BJ (cell line): ENCODE data around the gene ZNF148. TPM values are rescaled to one million over a fixed set of nuclear protein-coding genes. Genes with fewer than 3 reads are reported as not detected.

Experiments used
- CTCF ChIA-PET: fragments of 350-600 bp; formaldehyde crosslinking; extraction: SDS; loops from one replicate; lab custom pipeline; 2021; ENCODE audit warnings: antibody characterized with exemption, inconsistent platforms; lab: Yijun Ruan, JAX
- POLR2A ChIA-PET: fragments of 300-600 bp; sonication (Branson Sonifier 250); formaldehyde crosslinking; extraction: SDS; loops from one replicate; lab custom pipeline; 2021; ENCODE audit warnings: antibody characterized with exemption; lab: Charles Lee
- DNase-seq: peaks from one replicate; pipeline ENCODE4 v3.0.0-alpha.2; 2011; ENCODE audit warnings: low read depth
- H3K27me3 ChIP-seq: 2 replicates; pipeline ENCODE4 v1.6.0; 2011; ENCODE audit warnings: low read length; ENCODE audit not compliant: control insufficient read depth, insufficient read depth
- H3K36me3 ChIP-seq: 2 replicates; pipeline ENCODE4 v1.5.1; 2011; ENCODE audit warnings: low read length; ENCODE audit not compliant: control insufficient read depth, insufficient read depth
- H3K4me3 ChIP-seq: 2 replicates; pipeline ENCODE4 v1.5.1; 2011; ENCODE audit warnings: low read depth, mild to moderate bottlenecking, control low read depth, low read length
- polyA plus RNA-seq: library from polyadenylated mRNA; depleted of rRNA; stranded (reverse); fragments of >200 nt; gene quantifications from 2 replicates; pipeline ENCODE4 v1.2.3, GENCODE V29; 2011
- TF ChIP-seq, protein P1 (sequence below): IDR thresholded peaks from 2 replicates; pipeline ENCODE4 v1.5.1; 2011; ENCODE audit warnings: low read depth, mild to moderate bottlenecking, control low read depth, inconsistent platforms, low read length, moderate library complexity; ENCODE audit not compliant: insufficient read depth

The ZNF148 gene
- polyA plus RNA-seq, 1 experiment: 18.4 TPM

- TF ChIP-seq, protein P1, sequence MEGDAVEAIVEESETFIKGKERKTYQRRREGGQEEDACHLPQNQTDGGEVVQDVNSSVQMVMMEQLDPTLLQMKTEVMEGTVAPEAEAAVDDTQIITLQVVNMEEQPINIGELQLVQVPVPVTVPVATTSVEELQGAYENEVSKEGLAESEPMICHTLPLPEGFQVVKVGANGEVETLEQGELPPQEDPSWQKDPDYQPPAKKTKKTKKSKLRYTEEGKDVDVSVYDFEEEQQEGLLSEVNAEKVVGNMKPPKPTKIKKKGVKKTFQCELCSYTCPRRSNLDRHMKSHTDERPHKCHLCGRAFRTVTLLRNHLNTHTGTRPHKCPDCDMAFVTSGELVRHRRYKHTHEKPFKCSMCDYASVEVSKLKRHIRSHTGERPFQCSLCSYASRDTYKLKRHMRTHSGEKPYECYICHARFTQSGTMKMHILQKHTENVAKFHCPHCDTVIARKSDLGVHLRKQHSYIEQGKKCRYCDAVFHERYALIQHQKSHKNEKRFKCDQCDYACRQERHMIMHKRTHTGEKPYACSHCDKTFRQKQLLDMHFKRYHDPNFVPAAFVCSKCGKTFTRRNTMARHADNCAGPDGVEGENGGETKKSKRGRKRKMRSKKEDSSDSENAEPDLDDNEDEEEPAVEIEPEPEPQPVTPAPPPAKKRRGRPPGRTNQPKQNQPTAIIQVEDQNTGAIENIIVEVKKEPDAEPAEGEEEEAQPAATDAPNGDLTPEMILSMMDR: no peak
- no peak for DNase-seq
- H3K4me3 ChIP-seq: no peak overlapping the region
- H3K27me3 ChIP-seq: no peaks in the 10 kb centered on the region
- CTCF ChIA-PET: no interaction called here
- POLR2A ChIA-PET: no interaction called here
- no peaks in the 10 kb centered on the region for H3K36me3 ChIP-seq
Observed at GRCh38 chr3:125219261-125219701, 155.8 kb downstream of the ZNF148 start.

DNA sequence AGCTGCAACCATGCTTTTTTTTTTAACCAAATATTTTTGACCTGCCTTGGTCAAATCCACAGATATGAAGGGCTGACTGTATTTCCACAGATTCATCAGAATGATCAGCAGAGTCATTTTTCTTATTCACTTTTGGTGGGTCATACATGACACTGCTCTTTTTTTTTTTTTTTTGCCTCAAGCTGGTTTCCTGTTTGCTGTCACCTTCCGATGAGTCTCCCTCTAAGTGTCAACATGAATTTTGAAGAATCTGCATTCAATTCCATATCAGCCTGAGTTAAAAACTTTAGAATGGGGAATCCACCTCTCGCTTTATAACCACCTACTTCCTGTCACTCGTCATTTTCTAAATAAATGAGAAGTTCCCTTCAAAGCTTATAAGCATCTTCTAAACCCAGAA is 160.4 kb downstream of the ZNF148 start:
- DNase-seq: no peak
- ChIA-PET POLR2A (interaction anchor here (0.7 kb wide), 1 partner anchor 100 kb away, joined by 8 read pairs; no protein-coding TSS in a partner anchor), CTCF (interaction anchor here (0.6 to 1.2 kb wide), 2 partner anchors 19 to 286 kb away, joined by 3 to 4 read pairs; no protein-coding TSS in a partner anchor)
- Histone ChIP-seq H3K4me3 (no peak overlapping the region), H3K36me3 (no peaks in the 10 kb centered on the region), H3K27me3 (no peaks in the 10 kb centered on the region)
- TF ChIP-seq, protein P1: no peak

DNA sequence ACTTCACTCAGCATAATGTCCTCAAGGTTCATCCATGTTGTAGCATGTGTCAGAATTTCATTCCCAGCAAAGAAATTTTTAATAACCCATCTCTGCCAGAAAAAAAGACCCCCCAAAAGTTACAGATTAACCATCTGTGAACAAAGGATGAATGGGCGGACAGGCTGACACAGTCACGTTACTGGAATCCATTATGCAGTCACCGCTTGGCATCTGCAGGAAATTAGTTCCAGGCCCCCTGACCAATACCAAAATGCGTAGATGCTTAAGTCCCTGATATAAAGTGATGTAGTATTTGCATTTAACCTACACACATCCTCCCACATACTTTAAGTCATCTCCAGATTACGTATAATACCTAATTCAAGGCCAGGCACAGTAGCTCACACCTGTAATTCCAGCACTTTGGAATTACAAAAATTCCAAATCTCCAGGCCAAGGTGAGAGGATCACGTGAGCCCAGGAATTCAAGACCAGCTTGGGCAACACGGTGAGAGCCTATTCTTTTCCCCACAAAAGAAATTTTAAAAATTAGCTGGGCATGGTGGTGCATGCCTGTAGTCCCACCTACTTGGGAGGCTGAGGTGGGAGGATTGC is 161.1 kb downstream of the ZNF148 start:
- TF ChIP-seq, protein P1: no peak
- ChIA-PET CTCF (interaction anchor here (0.6 to 1.2 kb wide), 2 partner anchors 18 to 285 kb away, joined by 3 to 4 read pairs; no protein-coding TSS in a partner anchor), POLR2A (no interaction called here)
- Histone ChIP-seq H3K36me3 (no peaks in the 10 kb centered on the region), H3K4me3 (no peak overlapping the region), H3K27me3 (no peaks in the 10 kb centered on the region)
- peak; percentile 62 for DNase-seq

DNA sequence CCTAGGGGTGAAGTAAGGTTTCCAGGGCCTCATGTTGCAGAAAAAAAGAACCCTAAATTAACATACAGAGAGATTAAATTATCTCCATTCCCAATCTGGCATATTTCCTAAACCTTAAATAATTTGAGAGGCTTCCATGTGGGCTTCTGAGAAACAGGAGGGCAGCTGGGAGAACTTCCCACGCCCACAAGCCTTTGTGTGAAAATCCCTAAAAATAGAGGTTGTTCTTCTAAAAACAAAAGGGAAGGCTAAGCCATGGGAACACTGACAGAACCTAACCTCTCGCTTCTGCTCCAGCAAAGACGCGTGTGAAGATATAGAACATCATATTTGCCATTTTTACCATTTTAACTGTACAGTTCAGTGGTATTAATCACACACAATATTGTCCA is 161.8 kb downstream of the ZNF148 start:
- Histone ChIP-seq H3K4me3 (no peak overlapping the region), H3K27me3 (no peaks in the 10 kb centered on the region), H3K36me3 (no peaks in the 10 kb centered on the region)
- TF ChIP-seq, protein P1: no peak
- ChIA-PET POLR2A (no interaction called here), CTCF (no interaction called here)
- DNase-seq: no peak

- DNase-seq: no peak
- Histone ChIP-seq H3K27me3 (no peaks in the 10 kb centered on the region), H3K4me3 (peak within 1 kb of the TSS; percentile 28), H3K36me3 (no peaks in the 10 kb centered on the region)
- TF ChIP-seq, protein P1: no peak
- ChIA-PET POLR2A (no interaction called here), CTCF (no interaction called here)
Observed at GRCh38 chr3:125212509-125213363, 162.4 kb downstream of the ZNF148 start, which contains the start of gene SLC12A8. SLC12A8 (minus strand) TSS chr3:125212748; CDS start chr3:125211349, 1,399 bp downstream.
